Measurements from ENCODE around the gene RSU1. TPM values are rescaled to one million over a fixed set of nuclear protein-coding genes. Genes with fewer than 3 reads are reported as not detected.

The RSU1 gene
- total RNA-seq, 1 donor from 2014 or later, result 77.8 TPM

GRCh38 chr10:16814012-16814411 lies 3.2 kb downstream of the RSU1 start:
- ATAC-seq, result no peak
- Histone ChIP-seq H3K27me3 (no peaks in the 10 kb centered on the region), H3K4me1 (peaks cover 23% of the 10 kb centered on the region), H3K4me3 (no peak overlapping the region), H3K36me3 (no peaks in the 10 kb centered on the region), H3K27ac (no peak overlapping the region), H3K9me3 (no peaks in the 10 kb centered on the region)
- DNase-seq, result no peak
- intact Hi-C loops (cut with DNase I), result no loop called here
- TF ChIP-seq, protein P1, sequence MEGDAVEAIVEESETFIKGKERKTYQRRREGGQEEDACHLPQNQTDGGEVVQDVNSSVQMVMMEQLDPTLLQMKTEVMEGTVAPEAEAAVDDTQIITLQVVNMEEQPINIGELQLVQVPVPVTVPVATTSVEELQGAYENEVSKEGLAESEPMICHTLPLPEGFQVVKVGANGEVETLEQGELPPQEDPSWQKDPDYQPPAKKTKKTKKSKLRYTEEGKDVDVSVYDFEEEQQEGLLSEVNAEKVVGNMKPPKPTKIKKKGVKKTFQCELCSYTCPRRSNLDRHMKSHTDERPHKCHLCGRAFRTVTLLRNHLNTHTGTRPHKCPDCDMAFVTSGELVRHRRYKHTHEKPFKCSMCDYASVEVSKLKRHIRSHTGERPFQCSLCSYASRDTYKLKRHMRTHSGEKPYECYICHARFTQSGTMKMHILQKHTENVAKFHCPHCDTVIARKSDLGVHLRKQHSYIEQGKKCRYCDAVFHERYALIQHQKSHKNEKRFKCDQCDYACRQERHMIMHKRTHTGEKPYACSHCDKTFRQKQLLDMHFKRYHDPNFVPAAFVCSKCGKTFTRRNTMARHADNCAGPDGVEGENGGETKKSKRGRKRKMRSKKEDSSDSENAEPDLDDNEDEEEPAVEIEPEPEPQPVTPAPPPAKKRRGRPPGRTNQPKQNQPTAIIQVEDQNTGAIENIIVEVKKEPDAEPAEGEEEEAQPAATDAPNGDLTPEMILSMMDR (IDR thresholded peaks at IDR 0.05), result no peak

DNA sequence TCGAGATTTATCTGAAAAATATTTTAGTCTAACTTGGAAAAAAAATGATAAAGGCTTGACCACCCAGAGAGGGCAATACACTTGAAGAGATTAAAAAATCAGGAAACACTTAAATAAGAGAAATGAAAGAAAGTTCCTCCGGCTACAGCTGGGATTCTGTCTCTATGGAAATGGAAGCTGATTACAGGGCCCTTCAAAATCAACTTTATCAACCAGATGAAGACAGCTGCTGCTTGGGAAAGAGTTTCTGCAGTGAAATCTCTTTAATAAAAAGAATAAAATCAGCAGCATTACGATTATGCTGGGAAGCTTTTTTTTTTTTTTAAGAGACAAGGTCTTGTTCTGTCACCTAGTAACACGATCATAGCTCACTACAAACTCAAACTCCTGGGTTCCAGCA lies 4.5 kb downstream of the RSU1 start:
- no peak for DNase-seq
- no peaks in the 10 kb centered on the region for H3K27me3 ChIP-seq
- no peak for ATAC-seq
- TF ChIP-seq, protein P1 (IDR thresholded peaks at IDR 0.05), result no peak
- H3K9me3 ChIP-seq, result no peaks in the 10 kb centered on the region
- no peaks in the 10 kb centered on the region for H3K36me3 ChIP-seq
- H3K4me1 ChIP-seq, result peaks cover 17% of the 10 kb centered on the region
- H3K4me3 ChIP-seq, result no peak overlapping the region
- H3K27ac ChIP-seq, result no peak overlapping the region
- intact Hi-C loops (cut with DNase I), result no loop called here

DNA sequence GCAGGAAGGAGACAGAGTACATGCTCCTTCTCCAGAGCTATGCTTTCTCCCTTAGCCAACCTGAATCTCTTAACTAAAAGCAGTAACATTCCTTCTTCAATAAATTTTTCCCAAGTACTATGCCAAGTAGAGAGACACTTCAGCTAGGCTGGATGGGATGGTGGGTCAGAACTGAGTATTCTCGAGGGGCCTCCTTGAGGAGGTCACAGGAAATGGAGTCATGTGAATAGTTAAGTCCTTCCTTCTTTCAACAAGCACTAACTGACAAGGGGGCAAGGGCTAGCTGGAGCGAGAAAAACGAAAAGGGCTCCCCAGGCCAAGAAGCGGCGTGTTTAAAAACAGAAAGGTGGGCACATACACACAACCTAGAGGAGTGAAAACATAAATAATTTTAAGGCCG lies 5.5 kb downstream of the RSU1 start:
- no peak for DNase-seq

DNA sequence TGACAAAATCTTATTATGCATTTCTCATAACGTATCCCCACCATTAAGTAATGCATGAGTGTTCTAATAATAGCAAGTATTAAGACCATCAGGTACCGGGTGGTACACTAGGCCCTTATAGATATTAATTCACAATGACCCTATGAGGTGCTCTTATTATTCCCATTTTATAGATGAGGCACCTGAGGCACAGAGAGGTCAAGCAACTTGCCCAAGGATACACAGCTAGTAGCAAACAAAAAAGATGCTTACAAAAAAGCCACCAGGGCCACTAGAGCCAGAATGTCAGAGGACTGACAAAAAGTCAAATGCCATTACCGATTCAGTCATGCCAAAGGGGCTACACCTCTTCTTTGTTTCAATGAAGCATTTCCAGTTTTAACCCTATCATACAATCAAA lies 5.9 kb downstream of the RSU1 start:
- intact Hi-C loops (cut with DNase I), result no loop called here
- H3K4me3 ChIP-seq, result no peak overlapping the region
- ATAC-seq (no peak), DNase-seq (no peak)
- peaks cover 12% of the 10 kb centered on the region for H3K4me1 ChIP-seq
- no peaks in the 10 kb centered on the region for H3K36me3 ChIP-seq
- H3K27ac ChIP-seq, result no peak overlapping the region
- TF ChIP-seq, protein P1 (IDR thresholded peaks at IDR 0.05), result no peak
- no peaks in the 10 kb centered on the region for H3K27me3 ChIP-seq
- no peaks in the 10 kb centered on the region for H3K9me3 ChIP-seq

More for the DNA sequence above, 5.5 kb downstream of the RSU1 start:
- TF ChIP-seq, protein P1 (IDR thresholded peaks at IDR 0.05), result no peak
- Histone ChIP-seq H3K36me3 (no peaks in the 10 kb centered on the region), H3K27me3 (no peaks in the 10 kb centered on the region), H3K4me3 (no peak overlapping the region), H3K9me3 (no peaks in the 10 kb centered on the region), H3K27ac (no peak overlapping the region), H3K4me1 (peaks cover 17% of the 10 kb centered on the region)
- intact Hi-C loops (cut with DNase I), result no loop called here
- ATAC-seq, result no peak

- Histone ChIP-seq H3K9me3 (no peaks in the 10 kb centered on the region), H3K36me3 (no peaks in the 10 kb centered on the region), H3K27me3 (no peaks in the 10 kb centered on the region), H3K27ac (no peak overlapping the region), H3K4me3 (no peak overlapping the region), H3K4me1 (peaks cover 4% of the 10 kb centered on the region)
- intact Hi-C loops (cut with DNase I), result no loop called here
- DNase-seq, result no peak
- TF ChIP-seq, protein P1 (IDR thresholded peaks at IDR 0.05), result peak; percentile 58
- peak; percentile 79 for ATAC-seq
These were observed 8.0 kb downstream of the RSU1 start for GRCh38 chr10:16809074-16809718.

DNA sequence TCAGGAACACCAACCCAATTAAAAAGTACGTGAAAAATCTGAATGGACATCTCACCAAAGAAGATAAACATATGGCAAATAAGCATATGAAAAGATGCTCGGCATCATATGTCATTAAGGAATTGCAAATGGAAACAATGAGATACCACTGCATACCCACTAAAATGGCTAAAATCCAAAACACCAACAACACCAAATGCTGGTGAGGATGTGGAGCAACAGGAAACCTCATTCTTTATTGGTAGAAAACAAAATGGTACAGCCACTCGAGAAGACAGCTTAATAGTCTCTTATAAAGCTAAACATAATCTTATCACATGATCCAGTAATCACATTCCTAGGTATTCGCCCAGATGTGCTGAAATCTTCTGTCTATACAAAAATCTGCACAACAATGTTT lies 13.1 kb downstream of the RSU1 start:
- Histone ChIP-seq H3K27me3 (no peaks in the 10 kb centered on the region), H3K9me3 (no peaks in the 10 kb centered on the region), H3K27ac (no peak overlapping the region), H3K36me3 (no peaks in the 10 kb centered on the region), H3K4me3 (no peak overlapping the region), H3K4me1 (no peaks in the 10 kb centered on the region)
- DNase-seq, result no peak
- TF ChIP-seq, protein P1 (IDR thresholded peaks at IDR 0.05), result no peak
- intact Hi-C loops (cut with DNase I), result no loop called here
- no peak for ATAC-seq

Data from upper lobe of right lung (tissue), 1 donor.